ENCODE results near the gene TAX1BP1.

- TF ChIP-seq CTCF (IDR thresholded peaks at IDR 0.05; ENCODE audit: insufficient read depth, low read depth, low read length): no peak
- no peak for TF ChIP-seq EZH2 (IDR thresholded peaks at IDR 0.05; ENCODE audit: insufficient read depth, low read length)
Measured at GRCh38 chr7:27872356-27873275, 132.7 kb downstream of the TAX1BP1 start.
